Measurements from ENCODE around the gene IGFL1.
"Not testable (repeated sequence)": the region's sequence is repeated elsewhere in the genome, so short reads cannot be mapped to it uniquely, and the experiment has no call there.

IGFL1 gene

DNA sequence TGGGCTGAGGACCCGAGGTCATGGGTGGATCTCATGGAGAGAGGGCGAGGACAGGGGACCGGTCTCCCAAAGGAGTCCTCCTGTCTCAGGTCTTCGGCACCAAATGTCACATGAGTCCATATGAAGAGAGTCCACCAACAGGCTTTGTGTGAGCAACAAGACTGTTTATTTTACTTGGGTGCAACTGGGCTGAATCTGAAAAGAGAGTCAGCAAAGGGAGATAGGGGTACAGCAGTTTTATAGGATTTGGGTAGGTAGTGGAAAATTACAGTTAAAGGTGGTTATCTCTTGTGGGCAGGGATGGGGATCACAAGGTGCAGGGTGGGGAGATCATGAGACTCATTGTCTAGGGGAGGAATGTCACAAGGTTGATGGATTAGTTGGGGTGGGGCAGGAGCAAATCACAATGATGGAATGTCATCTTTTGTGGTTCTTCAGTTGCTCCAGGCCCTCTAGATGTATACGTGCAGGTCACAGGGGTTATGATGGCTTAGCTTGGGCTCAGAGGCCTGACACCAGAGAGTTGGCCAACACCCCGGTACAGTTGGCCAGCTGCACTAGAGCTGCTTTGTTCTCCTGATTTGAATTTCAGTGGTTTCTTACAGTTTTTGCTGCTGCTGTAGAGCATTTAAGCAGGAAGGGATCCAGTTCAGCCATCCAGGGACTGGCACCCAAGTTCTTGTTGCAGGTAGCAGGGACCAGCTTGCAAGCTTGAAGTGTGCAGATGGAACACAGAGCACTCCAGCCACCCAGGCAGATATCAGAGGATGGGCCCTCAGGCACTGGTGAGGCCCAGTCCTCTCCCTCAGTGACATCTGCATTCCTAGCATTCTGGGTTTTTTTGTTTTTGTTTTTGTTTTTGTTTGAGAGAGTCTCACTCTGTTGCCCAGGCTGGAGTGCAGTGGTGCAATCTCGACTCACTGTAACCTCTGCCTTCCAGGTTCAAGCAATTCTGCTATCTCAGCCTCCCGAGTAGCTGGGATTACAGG, 26.4 kb upstream of the IGFL1 start:
- DNase-seq = no peak

DNA sequence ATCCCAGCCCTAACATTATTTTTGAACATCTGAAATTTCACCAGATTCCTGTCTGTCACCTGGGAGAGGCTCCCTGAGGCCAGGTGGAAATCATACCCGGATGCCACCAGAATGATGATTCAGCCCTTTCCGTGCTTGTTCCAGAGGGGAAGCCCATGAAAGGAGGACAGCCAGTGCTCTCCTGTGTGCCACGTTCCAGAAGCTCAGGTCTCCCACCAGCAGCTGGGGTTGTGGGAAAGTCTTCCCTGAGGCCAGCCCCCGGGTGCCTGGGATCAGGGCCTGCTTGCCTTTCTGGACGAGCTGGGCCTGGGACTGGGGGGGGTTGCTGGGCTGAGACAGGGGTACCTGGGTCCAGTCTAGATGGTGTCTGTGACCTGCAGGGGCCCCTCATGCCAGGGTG, 25.5 kb upstream of the IGFL1 start:
- no peak for DNase-seq

DNA sequence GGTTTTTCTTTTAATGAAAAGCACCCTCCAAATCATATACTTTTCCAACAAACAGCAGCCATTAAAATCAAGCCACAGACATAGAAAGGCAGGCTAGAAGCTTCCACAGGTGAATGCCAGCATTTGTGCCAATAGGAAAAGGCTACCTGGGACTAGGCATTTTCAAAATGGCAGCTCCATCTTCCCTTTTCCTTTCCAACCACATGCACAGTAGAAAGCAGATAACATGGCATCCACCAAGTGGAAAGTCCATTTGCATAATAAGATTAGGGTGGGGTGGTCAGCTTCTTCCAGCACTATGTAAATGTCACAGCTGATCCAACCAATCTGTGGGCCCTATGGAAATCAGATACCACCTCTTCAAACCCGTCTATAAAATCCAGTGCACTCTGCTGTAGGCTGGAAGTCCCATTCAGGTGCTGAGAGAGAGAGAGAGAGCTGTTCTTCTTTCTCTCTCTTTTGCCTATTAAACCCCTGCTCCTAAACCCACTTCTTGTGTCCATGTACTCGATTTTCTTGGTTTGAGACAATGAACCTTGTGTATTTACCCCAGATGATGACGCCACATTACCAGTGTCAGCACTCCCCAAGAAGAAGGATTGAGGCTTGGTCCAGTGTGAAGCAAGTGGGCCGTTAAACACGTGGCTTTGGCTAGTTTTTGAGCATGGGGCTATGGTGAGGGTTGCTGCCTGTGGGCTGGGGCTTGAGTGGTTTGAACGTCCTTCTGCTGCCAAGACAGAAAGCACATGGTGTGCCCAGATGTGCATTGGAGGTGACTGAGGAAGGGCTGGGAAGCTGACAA, 24.2 kb upstream of the IGFL1 start:
- DNase-seq = no peak

DNA sequence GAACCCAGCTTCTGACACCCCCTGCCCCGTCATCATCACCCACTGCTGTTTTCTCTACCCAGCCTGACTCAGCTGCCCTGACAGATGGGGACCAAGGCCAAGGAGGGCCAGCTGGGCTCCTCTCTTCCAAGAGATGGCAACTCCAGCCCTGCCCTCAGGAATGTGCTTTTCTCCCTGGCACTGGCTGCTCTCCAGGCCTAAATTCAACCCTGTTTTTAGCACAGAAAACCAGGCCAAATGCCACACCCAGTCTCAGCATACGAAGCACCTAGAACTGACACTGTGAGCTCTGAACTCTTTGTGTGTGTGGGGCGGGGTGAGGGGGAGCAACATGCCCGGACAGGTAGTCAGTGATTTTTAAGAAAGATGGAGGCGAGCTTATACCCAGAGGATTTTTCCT, 23.4 kb upstream of the IGFL1 start:
- no peak for DNase-seq

DNA sequence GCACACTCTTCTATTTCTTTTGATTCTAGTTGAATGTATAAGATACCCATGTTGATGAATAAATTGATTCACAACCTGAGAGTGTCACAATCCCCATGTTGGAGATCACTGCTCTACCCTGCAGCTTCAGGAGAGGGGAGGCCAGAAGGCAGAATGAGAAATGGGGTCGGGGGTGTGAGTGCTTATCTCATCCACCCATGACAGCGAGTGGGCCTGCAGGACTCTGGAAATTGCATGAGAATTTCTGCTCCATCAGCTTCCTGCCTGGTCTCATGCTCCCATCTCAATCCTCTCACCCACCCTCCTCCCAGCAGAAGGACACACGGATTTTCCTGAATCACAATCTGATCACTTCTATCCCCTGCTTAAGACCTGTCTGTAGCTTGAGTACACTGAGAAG, 22.9 kb upstream of the IGFL1 start:
- DNase-seq = no peak

DNA sequence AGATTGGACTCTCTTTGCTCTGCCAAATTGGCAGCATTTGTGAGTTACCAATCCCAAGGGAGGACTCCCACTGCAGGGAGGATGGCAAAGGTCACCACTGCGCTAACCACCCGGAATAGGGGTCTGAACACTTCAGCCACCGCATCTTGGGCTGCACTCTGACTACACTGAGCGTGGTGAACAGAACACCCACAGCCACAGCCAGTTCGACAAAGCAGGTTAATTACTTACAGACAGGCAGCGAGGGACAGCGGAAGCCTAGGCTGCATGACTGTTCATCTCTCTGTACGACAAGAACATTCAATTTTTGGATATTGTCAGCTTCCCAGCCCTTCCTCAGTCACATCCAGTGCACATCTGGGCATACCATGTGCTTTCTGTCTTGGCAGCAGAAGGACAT, 21.7 kb upstream of the IGFL1 start:
- not testable (repeated sequence) for DNase-seq

DNA sequence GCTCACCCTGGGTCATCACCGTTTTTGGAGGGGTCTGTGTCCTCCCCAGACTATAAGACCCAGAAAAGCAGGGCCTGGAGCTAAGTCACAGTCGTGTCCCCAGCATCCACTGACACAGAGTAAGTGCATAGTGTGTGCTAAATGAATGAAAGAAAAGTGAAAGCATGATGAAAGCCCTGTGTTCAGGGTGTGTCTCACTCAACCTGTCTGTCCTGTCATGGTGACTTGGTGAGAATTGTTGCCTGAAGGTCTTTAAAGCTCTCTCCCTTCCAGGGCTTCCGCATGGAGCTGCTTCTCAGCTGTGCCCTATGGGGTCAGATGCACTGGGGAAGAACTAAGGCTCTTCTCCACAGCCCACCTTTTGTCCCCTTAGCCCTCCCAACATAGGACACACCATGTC, 20.5 kb upstream of the IGFL1 start:
- DNase-seq = no peak

DNA sequence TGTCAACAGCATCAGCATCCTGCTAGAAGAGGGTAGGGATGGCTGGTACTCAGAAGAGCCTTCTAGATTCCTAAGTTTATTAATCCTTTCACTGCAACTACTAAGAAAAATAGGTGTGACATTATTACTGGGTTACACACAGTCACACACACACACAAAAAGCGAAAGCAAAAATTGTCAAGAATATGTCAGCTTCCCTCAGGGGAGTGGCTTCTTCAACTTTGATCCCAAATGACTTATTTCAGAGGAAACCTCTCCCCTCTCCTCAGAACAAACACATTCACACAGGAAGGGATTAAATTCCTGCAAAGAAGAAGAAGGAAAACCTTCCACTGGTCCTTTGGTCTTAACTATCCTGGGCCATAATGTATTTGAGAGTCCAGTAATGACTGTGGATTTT, 20.1 kb upstream of the IGFL1 start:
- no peak for DNase-seq

DNA sequence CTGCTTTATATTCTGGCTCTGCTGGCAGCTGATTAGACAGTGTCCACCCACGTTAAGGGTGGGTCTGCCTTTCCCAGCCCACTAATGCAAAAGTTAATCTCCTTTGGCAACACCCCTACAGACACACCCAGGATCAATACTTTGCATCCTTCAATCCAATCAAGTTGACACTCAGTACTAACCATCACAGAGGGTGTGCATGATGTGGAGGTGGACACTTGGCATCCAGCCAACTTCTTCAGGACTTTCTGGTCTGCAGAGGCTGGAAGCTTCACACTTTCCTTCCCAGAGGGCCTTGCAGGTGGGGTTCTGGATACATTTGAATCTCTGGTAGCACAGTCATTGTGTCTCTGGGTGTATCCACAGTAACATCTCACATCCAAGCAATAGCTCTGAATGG, 18.9 kb upstream of the IGFL1 start:
- no peak for DNase-seq

DNA sequence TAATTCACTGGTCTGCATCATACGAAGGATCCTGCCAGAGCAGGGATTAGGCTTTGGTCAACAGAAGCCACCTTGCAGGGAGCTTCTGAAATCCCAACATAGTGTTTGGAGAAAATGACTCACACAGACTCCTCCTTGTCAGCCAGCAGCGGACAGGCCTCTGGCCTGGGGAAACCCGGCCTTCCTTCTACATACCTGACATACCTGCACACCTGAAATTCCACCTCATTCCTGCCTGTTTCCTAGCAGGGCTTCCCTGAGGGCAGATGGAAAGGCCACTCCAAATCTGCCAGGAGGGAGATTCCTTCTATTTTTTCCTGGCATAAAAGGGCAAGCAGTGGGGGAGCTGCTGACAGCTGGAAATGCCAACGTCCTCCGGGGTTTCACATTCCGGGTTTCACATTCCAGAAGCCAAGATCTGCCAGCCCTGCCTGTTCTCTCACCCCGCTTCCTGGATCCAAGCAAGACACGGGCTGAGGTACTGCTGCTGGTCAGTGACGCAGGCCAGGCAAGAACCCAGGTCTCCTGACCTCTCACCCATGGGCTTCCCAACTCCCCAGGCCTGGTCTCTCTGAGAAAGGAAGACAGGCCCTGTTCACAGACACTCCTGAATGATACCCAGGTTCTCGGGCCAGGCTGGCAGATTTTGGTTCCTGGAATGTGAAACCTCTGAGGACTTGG, 18.2 kb upstream of the IGFL1 start:
- DNase-seq = no peak

DNA sequence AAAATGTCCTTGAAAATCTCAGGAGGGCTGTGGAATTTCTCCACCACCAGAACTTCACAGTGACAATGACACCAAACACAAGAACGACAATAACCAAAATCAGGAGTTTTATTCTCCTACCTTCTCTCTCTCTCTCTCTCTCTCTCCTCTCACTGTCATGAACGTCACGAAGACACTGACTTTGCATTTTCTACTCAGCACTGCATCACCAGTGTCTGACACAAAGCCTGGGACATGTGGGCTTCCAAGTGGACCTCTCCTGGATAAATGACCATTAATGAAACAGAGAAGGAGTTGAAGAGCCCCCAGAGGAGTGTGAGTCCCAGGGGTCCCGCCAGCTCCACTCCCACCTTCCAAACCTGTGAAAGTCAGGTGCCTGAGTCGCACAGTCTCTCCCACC, 16.9 kb upstream of the IGFL1 start:
- not testable (repeated sequence) for DNase-seq

DNA sequence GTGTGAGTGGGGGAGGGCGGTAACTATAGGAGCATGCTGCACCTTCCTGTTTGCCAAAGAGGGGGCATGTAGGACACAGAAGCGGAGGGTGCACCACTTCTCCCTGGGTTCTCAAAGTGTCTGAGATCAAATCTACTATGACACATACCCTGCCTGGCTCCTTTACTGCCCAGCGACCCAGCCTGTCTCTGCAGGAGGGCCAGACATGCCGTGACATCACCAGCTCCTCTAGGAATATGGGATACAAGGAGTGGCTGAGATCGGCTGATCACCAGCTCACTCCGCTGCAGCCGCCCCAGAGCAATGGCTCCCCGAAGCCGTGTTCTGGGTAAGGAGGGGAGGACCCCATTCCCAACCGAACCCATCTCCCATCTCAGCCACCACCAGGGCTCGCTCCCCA, 16.4 kb upstream of the IGFL1 start:
- DNase-seq = no peak

DNA sequence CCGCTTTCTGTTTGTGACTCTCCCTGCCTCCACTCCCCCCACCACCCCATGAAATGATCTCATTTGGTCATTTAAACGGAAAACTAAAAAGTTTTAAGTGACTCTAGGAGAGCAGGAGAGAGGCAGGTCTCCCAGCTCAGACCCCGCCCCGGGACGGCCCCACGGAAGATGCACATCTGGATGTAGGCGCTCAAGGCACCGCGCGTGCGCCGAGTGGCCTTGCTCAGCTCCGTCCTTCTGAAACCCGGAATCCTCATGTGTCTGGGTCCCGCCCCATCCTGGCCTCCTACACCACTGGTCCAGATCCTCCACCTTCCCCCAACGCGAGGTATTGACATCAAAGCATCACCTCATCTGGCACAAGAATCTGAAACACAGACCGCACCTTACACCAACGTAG, 15.7 kb upstream of the IGFL1 start:
- DNase-seq = no peak

DNA sequence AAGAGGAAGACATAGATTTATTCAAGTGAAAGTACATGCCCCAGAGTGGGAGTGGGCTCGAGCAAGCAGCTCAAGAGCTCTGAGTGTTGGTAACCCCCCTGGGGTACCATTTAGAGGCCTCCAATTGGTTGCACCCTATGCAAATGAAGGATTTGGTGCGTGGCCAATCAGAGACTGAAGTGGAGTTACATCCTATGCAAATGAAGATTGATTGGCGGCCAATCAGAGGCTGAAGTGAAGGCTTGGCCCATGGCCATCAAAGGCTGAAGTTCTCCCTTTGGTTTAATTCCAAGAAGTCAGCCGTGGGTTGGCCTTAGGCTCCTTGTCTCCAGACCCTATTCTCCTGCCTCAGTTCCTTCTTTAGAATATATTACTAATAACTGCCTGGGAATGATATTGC, 12.9 kb upstream of the IGFL1 start:
- DNase-seq = no peak

DNA sequence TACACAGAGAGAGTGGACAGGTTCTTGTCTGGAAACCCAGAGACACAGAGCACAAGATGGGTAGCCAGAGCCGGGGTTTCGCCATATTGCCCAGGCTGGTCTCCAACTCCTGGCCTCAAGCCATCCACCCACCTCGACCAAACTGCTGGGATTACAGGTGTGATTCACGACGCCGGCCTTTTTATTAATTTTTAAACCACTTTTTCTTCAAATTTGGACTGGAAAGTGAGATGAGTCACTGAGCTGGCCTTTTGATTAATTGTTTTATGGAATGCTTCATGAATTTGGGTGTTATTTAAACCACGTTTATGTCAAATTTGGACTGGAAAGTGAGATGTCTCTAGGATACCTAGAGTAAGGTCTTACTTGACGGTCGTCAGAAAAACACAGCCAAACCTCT, 12.1 kb upstream of the IGFL1 start:
- no peak for DNase-seq

DNA sequence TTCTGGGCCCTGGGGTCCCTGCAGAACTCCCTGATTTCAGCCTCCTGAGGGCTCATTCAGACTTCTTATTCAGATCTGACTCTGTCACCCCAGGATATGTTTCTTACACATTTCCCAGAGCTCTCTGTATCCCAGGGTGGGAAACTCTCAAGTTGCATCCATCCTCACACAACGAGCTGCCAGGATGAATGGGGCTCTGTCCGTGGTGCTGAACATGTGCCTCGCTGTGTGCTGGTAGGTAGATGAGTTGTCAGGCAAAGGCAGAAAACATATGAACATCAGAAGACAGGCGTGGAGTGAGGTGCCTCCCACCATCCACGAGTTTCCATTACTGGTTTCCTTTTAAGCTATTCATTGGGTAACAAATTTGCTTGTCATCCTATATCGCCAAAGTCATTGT, 11.4 kb upstream of the IGFL1 start:
- DNase-seq = no peak

DNA sequence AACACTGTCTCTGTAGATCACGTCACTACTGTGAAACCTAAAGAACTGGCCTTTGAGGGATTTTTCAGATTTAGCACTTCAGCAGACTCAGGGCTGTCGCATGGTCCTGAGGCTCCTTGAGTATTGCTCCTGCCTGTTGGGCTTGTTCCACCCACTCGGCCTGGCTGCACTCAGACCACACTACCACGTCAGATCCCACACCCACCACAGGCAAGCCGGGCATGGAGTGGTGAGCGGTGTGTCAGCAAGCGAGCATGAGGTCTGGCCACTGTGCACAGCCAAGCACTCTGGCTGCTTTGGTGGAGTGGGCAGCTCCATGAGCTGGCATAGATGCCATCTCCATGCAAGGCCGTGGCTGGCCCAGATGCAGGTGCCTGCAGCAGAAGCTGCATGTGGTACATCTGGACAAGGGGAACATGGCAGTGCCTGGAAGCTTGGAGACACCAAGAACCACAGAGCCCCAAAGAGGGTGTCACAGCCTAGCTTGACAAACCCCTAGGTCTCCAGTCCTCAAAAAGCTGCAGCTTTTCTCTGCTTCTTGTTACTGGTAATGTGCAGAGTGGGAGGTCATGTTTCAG, 9.4 kb upstream of the IGFL1 start:
- DNase-seq = no peak

DNA sequence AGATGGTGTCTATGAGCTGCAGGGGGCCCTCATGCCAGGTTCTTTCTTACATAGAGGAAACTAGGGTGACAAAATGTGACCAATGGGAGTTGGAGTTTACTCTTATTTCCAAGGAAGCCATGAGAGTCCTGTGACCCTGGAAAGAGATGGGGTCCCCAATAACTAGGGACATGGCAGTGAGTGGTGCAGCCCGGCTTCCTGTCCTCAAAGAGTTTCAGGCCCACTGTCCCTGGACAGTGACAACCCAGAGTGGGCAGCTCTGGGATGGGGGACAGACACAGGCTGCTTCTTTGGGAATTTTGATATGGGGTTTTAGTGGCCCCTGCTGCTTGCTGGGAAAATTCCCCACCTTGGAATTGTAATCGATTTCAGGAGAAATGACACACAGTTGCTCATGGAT, 8.4 kb upstream of the IGFL1 start:
- DNase-seq = no peak

DNA sequence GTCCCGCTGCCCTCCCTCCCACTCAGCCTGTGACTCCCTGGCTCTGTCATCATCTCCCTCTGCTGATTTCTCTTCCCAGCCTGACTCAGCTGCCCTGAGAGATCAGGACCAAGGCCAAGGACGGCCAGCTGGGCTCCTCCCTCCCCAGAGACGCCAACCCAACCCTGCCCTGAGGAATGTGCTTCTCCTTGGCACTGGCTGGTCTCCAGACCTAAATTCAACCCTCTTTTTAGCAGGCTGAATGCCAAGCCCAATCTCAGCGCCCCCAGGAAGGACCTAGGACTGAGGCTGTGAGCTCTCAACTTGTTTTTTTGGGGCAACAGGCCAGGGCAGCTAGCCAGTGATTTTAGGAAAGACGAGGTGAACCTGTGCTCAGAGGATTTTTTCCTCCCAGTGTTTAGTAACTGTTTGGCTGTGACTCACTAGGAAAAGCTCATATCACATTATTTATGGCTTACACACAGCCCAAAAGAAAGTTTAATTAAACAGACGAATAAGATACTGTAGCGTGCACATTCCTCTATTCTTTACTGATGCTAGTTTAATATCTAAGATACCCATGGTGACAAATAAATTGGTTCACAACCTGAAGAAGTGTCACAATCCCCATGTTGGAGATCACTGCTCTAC, 7.4 kb upstream of the IGFL1 start:
- DNase-seq = no peak

DNA sequence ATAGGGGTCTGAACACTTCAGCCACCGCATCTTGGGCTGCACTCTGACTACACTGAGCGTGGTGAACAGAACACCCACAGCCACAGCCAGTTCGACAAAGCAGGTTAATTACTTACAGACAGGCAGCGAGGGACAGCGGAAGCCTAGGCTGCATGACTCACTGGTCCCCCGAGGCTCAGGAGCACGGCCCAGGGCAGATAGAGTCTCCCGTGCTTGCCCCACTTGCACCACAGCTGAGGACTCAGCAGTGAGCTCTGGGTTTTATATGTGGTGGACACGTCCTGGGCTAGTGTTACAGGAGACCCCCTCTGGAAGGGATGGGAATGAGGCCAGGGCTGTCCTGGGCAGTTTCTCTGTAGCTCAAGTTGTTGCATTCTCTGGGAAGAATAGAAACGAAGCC, 5.8 kb upstream of the IGFL1 start:
- DNase-seq = not testable (repeated sequence)

DNA sequence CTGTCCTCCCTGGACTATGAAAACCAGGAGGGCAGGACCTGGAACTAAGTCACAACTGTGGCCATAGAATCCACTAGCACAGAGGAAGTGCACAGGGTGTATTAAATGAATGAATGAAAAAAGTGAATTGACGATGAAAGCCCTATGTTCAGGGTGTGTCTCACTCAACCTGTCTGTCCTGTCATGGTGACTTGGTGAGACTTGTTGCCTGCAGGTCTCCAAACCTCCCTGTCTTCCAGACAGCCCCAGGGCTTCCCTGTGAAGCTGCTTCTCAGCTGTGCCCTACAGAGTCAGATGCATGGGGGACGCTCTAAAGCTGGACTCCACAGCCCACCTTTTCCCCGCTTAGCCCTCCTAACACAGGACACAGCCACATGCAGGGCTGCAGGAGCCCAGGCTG, 4.8 kb upstream of the IGFL1 start:
- no peak for DNase-seq

DNA sequence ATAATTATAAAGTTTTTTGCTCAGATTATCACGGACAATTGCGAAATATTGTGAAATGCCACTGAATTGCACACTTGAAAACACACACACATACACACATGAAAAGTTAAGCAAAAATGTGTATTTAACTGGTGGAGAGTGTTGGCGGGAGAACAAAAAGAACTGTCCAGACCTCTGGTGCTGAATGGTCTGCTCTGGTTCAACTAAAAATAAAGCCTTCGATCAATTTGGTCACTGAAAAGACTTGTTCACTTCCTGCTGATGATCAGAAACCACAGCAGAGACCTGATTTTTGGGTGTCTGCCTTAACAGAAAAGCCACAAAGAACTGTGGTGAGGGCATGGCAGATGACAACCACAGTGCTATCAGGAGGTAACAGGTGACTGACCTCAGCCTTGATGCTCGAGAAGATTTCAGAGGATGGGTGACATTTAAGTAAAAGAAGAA, 4.0 kb upstream of the IGFL1 start:
- DNase-seq = no peak
